Amygdala (tissue), 56 donors: Measurements from ENCODE around the gene FBXO34.
"Not testable (repeated sequence)": the region's sequence is repeated elsewhere in the genome, so short reads cannot be mapped to it uniquely, and the experiment has no call there.

Experiments
- DNase-seq, 56 donors: peaks; one replicate each; lab custom pipeline; 2025; lab: John Stamatoyannopoulos, UW

Gene FBXO34

DNA sequence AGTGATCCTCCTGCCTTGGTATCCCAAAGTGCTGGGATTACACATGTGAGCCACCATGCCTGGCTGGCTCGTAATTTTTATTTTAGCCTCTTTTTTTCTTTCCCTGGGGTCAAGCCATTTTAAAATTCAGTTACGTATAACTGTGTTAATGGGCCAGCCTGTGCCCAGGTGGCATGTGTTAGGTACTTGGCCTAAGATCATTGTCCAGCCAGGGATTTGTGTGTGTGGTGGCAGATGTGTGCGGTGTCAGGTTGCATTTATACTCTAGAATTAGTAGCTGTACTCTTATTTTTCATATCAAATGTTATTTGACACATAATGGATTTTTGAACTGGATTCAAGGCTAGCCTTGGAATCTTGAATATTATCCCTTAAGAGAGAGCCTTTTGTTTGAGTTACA, 69.3 kb downstream of the FBXO34 start:
- no peak for DNase-seq

- no peak for DNase-seq
These were observed 70.6 kb downstream of the FBXO34 start for GRCh38 chr14:55341781-55342180.

DNA sequence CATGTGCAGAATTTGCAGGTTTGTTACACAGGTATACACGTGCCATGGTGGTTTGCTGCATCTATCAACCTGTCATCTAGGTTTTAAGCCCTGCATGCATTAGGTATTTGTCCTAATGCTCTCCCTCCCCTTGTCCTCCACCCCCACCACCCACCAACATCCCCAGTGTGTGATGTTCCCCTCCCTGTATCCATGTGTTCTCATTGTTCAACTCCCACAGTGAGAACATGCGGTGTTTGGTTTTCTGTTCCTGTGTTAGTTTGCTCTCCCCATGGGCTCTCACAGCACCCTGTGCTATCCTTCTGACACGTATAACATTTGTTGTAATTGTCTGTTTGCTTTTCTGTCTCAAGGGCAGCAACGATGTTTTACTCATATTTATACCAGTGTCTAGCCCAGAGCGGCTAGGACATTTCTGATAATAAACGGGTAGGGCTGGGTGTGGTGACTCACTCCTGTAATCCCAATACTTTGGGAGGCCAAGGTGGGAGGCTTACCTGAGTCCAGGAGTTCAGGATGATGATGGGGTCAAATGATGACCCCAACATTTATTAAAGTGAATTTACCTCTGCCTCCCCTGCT, 73.5 kb downstream of the FBXO34 start:
- not testable (repeated sequence) for DNase-seq

DNA sequence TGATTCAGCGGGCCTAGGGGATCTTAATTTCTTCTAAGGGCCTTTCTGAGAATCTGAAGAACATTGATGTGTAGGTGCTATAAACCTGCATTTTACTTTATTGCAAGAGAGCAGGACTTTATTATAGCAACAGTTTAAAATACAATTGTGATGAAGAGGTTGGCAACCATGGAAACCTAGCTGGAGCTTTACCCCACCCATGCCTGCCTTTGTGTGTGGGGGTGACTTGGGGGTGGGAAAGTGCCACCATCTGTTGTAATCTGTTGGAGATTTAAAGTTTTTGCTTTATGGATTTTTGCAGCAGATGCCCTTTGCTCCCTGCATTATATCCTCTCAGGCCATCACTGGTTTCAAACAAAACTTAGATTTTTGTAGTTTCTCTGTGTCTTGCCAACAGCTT, 75.8 kb downstream of the FBXO34 start:
- peak in 3 of 56 donors; percentile 5 to 22 (median 9) for DNase-seq

- no peak for DNase-seq
These were observed 76.5 kb downstream of the FBXO34 start for GRCh38 chr14:55347748-55348147.

DNA sequence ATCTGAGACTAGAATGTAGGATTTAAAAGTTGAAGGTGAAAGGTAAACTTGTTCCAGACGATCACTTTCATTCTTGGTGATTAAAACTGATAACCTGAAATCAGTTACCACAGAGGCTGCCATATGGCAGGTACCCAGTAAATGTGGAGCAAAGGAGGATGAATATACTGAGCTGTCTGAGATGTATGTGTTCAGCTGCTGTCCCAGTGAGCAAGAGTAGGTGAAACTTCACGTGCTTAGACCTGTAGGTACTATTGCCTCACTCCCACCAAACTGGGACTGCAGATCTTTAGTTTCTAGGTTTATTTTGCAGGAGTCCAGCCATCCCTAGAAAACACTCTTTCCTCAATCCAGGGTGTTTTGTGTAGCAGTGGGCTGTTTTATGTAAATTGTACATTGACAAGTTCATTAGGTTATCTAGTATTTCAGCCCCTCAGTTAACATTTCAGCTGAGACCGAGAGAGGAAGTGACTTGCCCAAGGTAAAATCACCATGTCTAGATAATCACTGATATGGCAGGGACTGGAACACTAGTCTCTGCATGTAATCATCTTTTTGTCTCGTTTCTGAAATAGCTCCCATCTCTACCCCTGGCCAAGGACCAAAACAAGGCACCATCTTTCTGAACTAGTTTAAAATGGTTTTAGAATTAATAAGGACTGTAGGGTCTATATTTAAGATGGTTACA, 77.7 kb downstream of the FBXO34 start:
- no peak for DNase-seq

- DNase-seq: no peak
These were observed 78.3 kb downstream of the FBXO34 start for GRCh38 chr14:55349565-55349964.

GRCh38 chr14:55350461-55350860, 79.2 kb downstream of the FBXO34 start:
- DNase-seq: no peak

DNA sequence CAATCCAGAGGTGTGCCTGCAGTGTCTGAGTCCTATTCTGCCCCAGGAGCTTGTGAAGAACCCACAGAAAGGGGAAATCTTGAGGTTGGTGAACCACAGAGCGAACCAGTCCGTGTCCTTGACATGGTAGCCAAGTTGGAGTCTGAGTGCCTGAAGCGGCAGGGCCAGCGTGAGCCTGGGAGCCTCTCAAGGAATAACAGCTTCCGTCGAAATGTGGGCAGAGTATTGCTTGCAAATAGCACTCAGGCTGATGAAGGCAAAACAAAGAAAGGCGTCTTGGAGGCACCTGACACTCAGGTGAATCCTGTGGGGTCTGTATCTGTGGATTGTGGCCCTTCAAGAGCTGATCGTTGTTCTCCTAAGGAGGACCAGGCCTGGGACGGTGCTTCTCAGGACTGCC, 79.9 kb downstream of the FBXO34 start:
- DNase-seq: no peak

- no peak for DNase-seq
These were observed 81.0 kb downstream of the FBXO34 start for GRCh38 chr14:55352201-55352600.

- DNase-seq: no peak
These were observed 82.7 kb downstream of the FBXO34 start for GRCh38 chr14:55353686-55354467.

DNA sequence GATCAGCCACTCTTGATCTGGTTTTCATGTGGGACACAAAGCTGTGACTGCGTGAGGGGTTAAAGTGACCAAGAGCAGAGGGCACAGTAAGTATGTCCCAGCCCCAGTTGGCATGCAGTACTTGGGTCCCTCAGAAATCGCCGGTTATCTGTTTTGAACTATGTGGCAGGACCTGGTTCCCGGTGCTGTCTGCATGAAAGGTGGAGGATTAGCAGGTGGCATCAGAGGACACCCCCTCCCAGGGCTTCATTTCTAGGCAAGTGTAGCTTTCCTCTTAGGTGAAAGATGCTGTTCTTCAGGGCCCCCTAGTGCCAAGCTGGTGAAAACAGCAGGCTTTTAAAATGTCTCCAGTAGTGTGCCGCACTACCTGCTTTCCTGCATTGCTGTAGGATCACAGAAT, 83.3 kb downstream of the FBXO34 start:
- DNase-seq: peak in 37 of 56 donors; percentile 2 to 62 (median 22)

- no peak for DNase-seq
These were observed 84.7 kb downstream of the FBXO34 start for GRCh38 chr14:55355922-55356321.

DNA sequence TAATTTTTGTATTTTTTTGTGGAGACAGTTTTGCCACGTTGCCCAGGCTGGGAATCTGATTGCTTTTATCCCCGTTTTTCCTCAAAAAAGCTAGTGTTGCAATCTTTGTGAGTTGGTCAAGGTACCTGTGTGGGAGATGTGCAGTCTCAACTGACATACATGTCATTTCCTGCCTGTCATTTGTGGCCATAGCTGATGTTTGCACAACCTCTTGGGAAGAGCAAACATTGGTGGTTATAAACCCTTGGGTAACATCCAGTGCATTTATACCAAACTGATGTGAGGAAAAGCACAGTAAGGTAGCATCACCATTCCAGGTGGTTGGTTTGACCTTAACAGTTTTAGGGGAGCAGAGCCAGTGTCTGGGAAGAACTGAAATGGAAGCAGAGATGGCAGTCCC, 85.7 kb downstream of the FBXO34 start:
- no peak for DNase-seq

GRCh38 chr14:55359307-55359706, 88.1 kb downstream of the FBXO34 start:
- DNase-seq: no peak

GRCh38 chr14:55361190-55361589, 90.0 kb downstream of the FBXO34 start:
- no peak for DNase-seq

GRCh38 chr14:55366271-55366670, 95.0 kb downstream of the FBXO34 start:
- DNase-seq: no peak

DNA sequence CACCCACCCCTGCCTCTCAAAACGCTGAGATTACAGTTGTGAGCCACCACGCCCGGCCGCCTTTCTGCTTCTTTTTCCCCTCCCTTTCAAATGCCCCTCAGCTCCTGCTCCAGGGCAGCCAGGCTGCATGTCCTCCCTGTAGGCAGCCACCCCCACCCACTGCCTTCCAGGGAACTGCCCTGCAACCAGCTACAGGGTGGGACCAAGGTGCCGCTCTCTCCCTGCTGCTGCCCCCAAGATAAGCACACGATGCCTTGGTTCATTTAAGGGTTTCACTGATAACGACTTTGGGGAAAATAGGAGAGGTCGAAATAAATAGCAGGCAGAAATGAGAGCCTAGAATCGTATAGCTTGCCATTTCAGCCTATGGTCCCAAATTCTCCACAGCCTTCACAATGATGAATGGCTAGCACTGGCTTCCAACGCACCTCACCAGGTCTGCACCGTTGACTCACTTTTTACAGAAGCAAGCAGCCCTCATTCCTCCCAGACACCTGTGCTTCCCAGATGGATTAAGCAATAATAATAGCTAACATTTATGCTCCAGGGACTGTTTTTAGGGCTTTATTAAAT, 99.7 kb downstream of the FBXO34 start:
- DNase-seq: no peak

DNA sequence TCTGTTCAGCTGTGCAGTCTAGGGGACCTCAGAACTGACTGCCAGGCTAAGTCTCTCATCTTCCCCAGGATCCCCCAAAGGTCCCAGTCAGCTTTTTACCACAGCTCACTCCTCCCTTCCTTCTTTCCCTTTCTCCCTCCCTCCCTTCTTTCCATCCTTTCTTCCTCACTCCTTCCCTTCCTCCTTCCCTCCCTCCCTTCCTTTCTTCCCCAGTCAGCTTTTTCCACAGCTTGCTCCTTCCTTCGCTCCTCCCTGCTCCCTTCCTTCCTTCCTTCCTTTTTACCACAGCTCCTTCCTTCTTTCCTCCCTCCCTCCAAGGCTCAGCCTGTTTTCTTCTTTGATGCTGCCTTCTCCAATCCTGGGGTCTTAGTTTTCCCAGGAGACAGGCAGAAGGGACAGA, 101.2 kb downstream of the FBXO34 start:
- no peak for DNase-seq

DNA sequence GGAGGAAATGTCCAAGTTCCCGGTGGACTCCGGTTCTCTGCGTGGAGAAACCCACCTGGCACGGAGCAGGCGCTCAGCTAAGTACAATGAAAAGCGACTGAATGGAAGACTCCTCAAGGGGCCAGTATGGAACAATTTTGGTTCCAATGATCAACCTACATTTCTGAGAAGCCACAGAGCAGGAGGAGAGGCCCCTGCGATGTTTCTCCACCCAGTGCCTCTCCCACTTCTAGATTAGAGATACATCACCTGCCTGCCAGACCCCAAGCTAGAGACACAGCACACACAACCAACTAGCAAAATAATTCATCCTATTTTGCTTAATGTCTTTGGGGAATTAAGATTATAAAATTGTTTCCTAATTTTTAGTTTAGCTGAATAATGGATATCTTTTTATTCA, 101.6 kb downstream of the FBXO34 start:
- DNase-seq: no peak
